Activated CD8-positive, alpha-beta memory T cell treated with anti-CD3 and anti-CD28 coated beads, Interleukin-2, amount 50 U/mL, for 1 hour (primary cell): ENCODE data around the gene ERCC1.
A peak's percentile ranks its signal among the peaks of the same experiment; 100 is the strongest.

Experiments
- DNase-seq: peaks from one replicate; pipeline ENCODE4 v3.0.0-alpha.2; 2020; ENCODE audit errors: extremely low read depth

Gene ERCC1

GRCh38 chr19:45423589-45424190 is at the start of gene ERCC1:
Gene ERCC1, minus strand, starts transcription at chr19:45423917. Its CDS starts 543 bp downstream, at chr19:45423374.
- no peak for DNase-seq

- DNase-seq: no peak
These were observed 49.6 kb upstream of the ERCC1 start for GRCh38 chr19:45473367-45473681.

- DNase-seq: no peak
These were observed 49.0 kb upstream of the ERCC1 start for GRCh38 chr19:45472563-45473366.

GRCh38 chr19:45471931-45472562 is 48.3 kb upstream of the ERCC1 start:
- no peak for DNase-seq

GRCh38 chr19:45471111-45471930 is 47.6 kb upstream of the ERCC1 start:
- DNase-seq: no peak

- DNase-seq: no peak
These were observed 47.0 kb upstream of the ERCC1 start for GRCh38 chr19:45470762-45471081.

- DNase-seq: no peak
These were observed 46.4 kb upstream of the ERCC1 start for GRCh38 chr19:45469945-45470761.

GRCh38 chr19:45469132-45469944 is 45.6 kb upstream of the ERCC1 start:
- no peak for DNase-seq

GRCh38 chr19:45468803-45469131 is 45.0 kb upstream of the ERCC1 start:
- DNase-seq: no peak

- no peak for DNase-seq
These were observed 44.5 kb upstream of the ERCC1 start for GRCh38 chr19:45468159-45468651.

GRCh38 chr19:45467456-45468158 is 43.9 kb upstream of the ERCC1 start, which contains the start of gene FOSB:
Gene FOSB, plus strand, starts transcription at chr19:45467996. Its CDS starts 591 bp downstream, at chr19:45468587.
- peak; percentile 97 for DNase-seq

GRCh38 chr19:45467115-45467455 is 43.4 kb upstream of the ERCC1 start:
- no peak for DNase-seq

- no peak for DNase-seq
These were observed 41.2 kb upstream of the ERCC1 start for GRCh38 chr19:45464852-45465441.

GRCh38 chr19:45464274-45464673 is 40.6 kb upstream of the ERCC1 start:
- DNase-seq: no peak

GRCh38 chr19:45463241-45463640 is 39.5 kb upstream of the ERCC1 start:
- no peak for DNase-seq

GRCh38 chr19:45462174-45462573 is 38.5 kb upstream of the ERCC1 start:
- DNase-seq: no peak

GRCh38 chr19:45460807-45461347 is 37.2 kb upstream of the ERCC1 start:
- no peak for DNase-seq

- DNase-seq: no peak
These were observed 34.1 kb upstream of the ERCC1 start for GRCh38 chr19:45457776-45458175.

GRCh38 chr19:45456500-45456815 is 32.7 kb upstream of the ERCC1 start:
- no peak for DNase-seq
